ENCODE results near the gene SLIT1.

Gene SLIT1

GRCh38 chr10:97080051-97080776 lies 105.5 kb downstream of the SLIT1 start:
- DNase-seq (ENCODE audit: low spot score): no peak

- no peak for DNase-seq (ENCODE audit: low spot score)
Measured at GRCh38 chr10:97079448-97079847, 106.3 kb downstream of the SLIT1 start.

GRCh38 chr10:97078938-97079445 lies 106.8 kb downstream of the SLIT1 start:
- DNase-seq (ENCODE audit: low spot score): no peak

GRCh38 chr10:97078261-97078937 lies 107.4 kb downstream of the SLIT1 start:
- no peak for DNase-seq (ENCODE audit: low spot score)

GRCh38 chr10:97076781-97077180 lies 109.0 kb downstream of the SLIT1 start:
- no peak for DNase-seq (ENCODE audit: low spot score)

GRCh38 chr10:97075961-97076525 lies 109.7 kb downstream of the SLIT1 start:
- DNase-seq (ENCODE audit: low spot score): no peak

- DNase-seq (ENCODE audit: low spot score): no peak
Measured at GRCh38 chr10:97075421-97075820, 110.3 kb downstream of the SLIT1 start.

GRCh38 chr10:97074256-97075145 lies 111.3 kb downstream of the SLIT1 start:
- DNase-seq (ENCODE audit: low spot score): no peak

- peak; percentile 40 for DNase-seq (ENCODE audit: low spot score)
Measured at GRCh38 chr10:97072851-97073665, 112.7 kb downstream of the SLIT1 start.

GRCh38 chr10:97071496-97071895 lies 114.3 kb downstream of the SLIT1 start:
- DNase-seq (ENCODE audit: low spot score): no peak

- DNase-seq (ENCODE audit: low spot score): peak; percentile 25
Measured at GRCh38 chr10:97069576-97070362, 116.0 kb downstream of the SLIT1 start.

- DNase-seq (ENCODE audit: low spot score): no peak
Measured at GRCh38 chr10:97069026-97069425, 116.7 kb downstream of the SLIT1 start.

- no peak for DNase-seq (ENCODE audit: low spot score)
Measured at GRCh38 chr10:97067716-97068391, 117.9 kb downstream of the SLIT1 start.

GRCh38 chr10:97066877-97067555 lies 118.7 kb downstream of the SLIT1 start:
- DNase-seq (ENCODE audit: low spot score): no peak

GRCh38 chr10:97065686-97066660 lies 119.8 kb downstream of the SLIT1 start:
- no peak for DNase-seq (ENCODE audit: low spot score)

- no peak for DNase-seq (ENCODE audit: low spot score)
Measured at GRCh38 chr10:97065128-97065527, 120.6 kb downstream of the SLIT1 start.

GRCh38 chr10:97063983-97064837 lies 121.5 kb downstream of the SLIT1 start:
- DNase-seq (ENCODE audit: low spot score): no peak
